Retinal pigment epithelial cell (primary cell): Measurements from ENCODE around the gene CLDND1.

Experiments
- DNase-seq: peaks from one replicate; pipeline ENCODE4 v3.0.0-alpha.2; 2010; ENCODE audit warnings: low read depth
- H3K4me3 ChIP-seq: 2 replicates; pipeline ENCODE4 v1.5.1; 2011; ENCODE audit warnings: mild to moderate bottlenecking, low read length, control low read depth, moderate library complexity
- TF ChIP-seq, protein P1 (sequence below): conservative IDR thresholded peaks from 2 replicates; pipeline ENCODE4 v1.5.1; 2011; ENCODE audit warnings: low read depth, low read length, control low read depth, inconsistent platforms

CLDND1 gene

DNA sequence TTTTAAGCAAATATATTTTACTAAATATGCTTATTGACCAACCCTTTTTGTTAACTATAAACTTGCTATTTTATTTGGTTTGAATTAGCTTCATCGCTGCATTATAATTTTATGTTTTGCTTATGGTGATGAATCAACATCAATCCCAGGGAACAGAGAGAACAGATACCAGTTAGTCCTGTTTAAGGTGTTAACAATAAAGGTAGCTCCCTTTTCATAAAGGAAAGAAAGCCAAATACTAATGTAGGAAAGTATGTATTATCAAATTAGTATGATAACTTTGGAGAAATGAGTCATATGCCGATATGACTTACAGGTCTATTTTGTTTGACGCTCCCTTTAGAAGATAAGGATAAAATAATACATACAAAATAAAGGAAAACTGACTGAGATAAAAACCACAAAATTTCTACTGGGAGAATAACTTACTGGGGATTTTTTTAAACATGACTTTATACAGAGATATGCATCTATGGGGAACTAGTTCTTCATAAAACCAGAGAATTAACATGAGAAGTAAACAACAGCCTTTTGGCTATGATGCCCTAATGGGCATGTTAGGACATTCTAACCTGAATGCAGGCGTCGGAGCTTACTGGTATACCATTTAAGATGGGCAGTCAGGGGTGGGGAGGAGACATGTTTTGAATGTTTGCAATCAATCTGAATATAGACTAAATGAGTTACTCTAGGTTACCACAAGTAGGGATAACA is 20.7 kb downstream of the CLDND1 start:
- no peak for DNase-seq
- TF ChIP-seq, protein P1, sequence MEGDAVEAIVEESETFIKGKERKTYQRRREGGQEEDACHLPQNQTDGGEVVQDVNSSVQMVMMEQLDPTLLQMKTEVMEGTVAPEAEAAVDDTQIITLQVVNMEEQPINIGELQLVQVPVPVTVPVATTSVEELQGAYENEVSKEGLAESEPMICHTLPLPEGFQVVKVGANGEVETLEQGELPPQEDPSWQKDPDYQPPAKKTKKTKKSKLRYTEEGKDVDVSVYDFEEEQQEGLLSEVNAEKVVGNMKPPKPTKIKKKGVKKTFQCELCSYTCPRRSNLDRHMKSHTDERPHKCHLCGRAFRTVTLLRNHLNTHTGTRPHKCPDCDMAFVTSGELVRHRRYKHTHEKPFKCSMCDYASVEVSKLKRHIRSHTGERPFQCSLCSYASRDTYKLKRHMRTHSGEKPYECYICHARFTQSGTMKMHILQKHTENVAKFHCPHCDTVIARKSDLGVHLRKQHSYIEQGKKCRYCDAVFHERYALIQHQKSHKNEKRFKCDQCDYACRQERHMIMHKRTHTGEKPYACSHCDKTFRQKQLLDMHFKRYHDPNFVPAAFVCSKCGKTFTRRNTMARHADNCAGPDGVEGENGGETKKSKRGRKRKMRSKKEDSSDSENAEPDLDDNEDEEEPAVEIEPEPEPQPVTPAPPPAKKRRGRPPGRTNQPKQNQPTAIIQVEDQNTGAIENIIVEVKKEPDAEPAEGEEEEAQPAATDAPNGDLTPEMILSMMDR: no peak
- H3K4me3 ChIP-seq: no peak overlapping the region

DNA sequence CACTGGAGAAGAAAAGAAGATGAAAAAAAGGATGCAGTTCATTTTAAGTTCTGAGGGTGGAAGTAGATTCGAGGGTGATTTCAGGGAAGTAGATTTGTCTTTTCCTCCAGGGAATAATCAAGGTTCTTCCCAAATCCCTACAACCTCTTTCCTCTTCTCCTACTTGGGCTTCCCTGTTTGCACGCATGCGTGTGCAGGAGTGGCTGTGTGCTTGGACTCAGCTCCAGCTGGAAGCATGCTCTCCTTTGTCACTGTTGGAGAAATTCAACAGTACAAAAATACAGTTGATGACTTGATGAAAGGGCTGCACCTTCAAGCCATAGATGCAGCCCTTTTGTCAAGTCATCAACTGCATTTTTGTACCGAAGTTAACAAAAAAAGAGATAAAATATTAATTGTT is 21.4 kb downstream of the CLDND1 start:
- TF ChIP-seq, protein P1: no peak
- DNase-seq: no peak
- no peak overlapping the region for H3K4me3 ChIP-seq

DNA sequence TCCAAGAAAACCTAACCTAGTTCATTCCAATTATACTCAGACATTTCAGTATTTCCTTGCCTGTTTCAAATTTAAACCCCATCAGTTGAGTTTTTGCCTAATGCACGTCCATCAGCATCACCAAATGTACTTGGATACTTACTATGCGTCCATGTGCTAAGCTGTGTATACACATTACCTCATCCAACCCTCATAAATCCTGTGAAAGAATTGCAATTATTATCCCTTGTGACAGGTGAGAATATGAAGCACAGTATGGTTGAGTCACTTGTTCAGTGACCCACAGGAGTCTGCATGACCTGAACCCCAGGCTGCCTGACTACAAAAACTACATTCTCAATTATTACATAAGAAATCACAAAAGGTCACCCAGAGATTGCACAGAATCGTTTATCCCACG is 22.7 kb downstream of the CLDND1 start:
- TF ChIP-seq, protein P1: no peak
- H3K4me3 ChIP-seq: no peak overlapping the region
- DNase-seq: no peak

DNA sequence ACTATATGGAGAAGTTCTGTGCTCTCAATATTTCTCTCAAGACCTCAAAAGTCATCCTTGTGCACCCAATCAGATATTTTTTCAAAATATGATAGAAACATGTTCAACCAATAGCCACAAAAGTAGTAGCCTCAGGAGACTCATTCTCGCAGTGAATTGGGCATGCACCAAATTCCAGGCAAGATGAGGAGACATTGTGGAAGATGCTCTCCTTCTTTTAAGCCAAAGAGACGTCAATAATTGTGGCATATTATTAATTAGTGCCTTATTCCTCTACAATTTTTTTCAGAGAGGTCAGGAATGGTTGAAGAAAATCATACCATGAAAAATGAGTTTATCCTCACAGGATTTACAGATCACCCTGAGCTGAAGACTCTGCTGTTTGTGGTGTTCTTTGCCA is 25.3 kb downstream of the CLDND1 start, which contains the start of gene OR5K2:
OR5K2 (plus strand) TSS at position 301 of the 400 bp plus-strand sequence; CDS start at position 301, 0 bp downstream.
- DNase-seq: no peak
- no peak within 1 kb of the TSS for H3K4me3 ChIP-seq
- TF ChIP-seq, protein P1: no peak

DNA sequence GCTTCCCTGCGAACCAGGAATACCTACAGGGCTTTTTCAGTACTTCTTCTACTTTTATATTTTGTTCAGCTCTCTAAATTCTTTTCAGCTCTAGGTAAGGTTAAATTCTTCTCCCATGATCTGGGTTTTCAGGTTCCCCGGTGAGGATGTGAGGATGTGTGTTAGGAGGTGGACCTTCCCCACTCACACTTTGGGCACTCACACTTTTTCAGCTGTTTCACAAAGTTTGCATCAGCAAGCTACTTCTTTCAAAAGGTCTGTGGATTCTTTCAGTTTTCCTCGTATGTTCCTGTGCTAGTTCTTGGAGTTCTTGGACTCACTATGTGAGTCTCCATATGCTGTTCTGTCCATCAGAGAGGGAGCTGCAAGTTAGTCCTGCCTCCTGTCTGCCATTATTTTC is 39.1 kb downstream of the CLDND1 start:
- no peak overlapping the region for H3K4me3 ChIP-seq
- no peak for DNase-seq
- TF ChIP-seq, protein P1: no peak

DNA sequence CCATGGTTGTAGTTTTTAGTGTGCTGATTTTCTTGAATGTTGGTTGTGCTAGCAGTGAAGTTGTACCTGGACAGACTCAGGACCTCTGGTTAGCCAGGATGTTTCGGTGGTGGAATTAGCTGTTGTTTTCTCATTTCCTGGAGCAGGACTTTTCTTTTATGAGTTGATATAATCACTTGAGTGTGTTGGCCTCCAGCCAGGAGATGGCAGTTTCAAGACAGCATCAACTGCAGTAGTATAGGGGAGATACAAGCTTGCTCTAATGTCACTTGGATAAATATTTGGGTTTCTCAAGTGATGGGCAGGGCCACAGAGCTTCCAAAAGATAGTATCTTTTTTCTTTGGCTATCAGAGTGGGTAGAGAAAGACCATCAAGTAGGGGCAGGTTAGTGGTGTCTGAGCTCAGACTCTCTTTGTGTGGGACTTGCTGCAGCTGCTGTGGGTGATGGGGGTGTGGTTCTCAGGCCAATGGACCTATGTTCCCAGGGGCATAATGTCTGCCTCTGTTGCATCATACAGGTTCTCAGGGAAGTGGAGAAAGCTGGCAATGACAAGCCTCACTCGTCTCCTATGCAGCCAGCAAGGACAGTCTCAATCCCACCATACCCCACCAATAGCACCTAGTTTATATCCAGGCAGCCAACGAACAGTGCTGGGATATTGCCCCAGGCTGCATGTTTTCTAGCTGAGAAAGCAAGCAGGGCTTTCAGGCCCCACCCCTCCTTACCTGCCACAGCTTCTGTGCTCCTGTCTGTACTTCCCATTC is 39.8 kb downstream of the CLDND1 start:
- no peak overlapping the region for H3K4me3 ChIP-seq
- no peak for DNase-seq
- TF ChIP-seq, protein P1: no peak
